Measurements from ENCODE around the gene GALNT12. TPM values are rescaled to one million over a fixed set of nuclear protein-coding genes. Genes with fewer than 3 reads are reported as not detected.

Gene GALNT12
- total and polyA plus RNA-seq, 2 experiments from 2014 or later, result 14.6 to 23.6 TPM

- H3K4me3 Mint-ChIP-seq, result no peak overlapping the region
- Histone ChIP-seq H3K27ac (ENCODE audit: low read depth) (peak overlapping the region; percentile 67), H3K4me2 (0 out of 2 replicates have a peak overlapping the region, but pooled peaks have one; percentile 11)
Observed at GRCh38 chr9:98790842-98791607, 16.4 kb upstream of the GALNT12 start.

More at GRCh38 chr9:98790842-98791607, 16.4 kb upstream of the GALNT12 start:
- peaks cover 11% of the 10 kb centered on the region for H3K27me3 Mint-ChIP-seq (ENCODE audit: insufficient read depth, low read depth, poor library complexity)
- no peaks in the 10 kb centered on the region for H3K9me3 Mint-ChIP-seq
- Histone ChIP-seq H3K27me3 (ENCODE audit: insufficient read depth) (no peaks in the 10 kb centered on the region), H3K4me3 (no peak overlapping the region), H3K4me1 (ENCODE audit: insufficient read depth) (peaks cover 28% of the 10 kb centered on the region; the same call in 1 of the 2 replicates), H3K9me2 (ENCODE audit: insufficient read depth) (no peaks in the 10 kb centered on the region), H2AFZ (no peak overlapping the region), H4K20me1 (replicated peaks; ENCODE audit: insufficient read depth) (peaks cover 31% of the 10 kb centered on the region), H3F3A (replicated peaks; ENCODE audit: low read depth) (peaks cover 5% of the 10 kb centered on the region; the same call in 1 of the 2 replicates), H3K36me3 (ENCODE audit: insufficient read depth) (peaks cover 14% of the 10 kb centered on the region; the same call in 1 of the 2 replicates), H3K79me2 (replicated peaks; ENCODE audit: insufficient read depth) (peaks cover 41% of the 10 kb centered on the region)
- ATAC-seq, result peak; percentile 85
- TF ChIP-seq NANOG (IDR thresholded peaks at IDR 0.05; ENCODE audit: borderline replicate concordance) (no peak), EZH2phosphoT487 (IDR thresholded peaks at IDR 0.05; ENCODE audit: unreplicated experiment) (no peak), ETS1 (IDR thresholded peaks at IDR 0.05) (no peak), CREB1 (CRISPR knock-in tag; IDR thresholded peaks at IDR 0.05; ENCODE audit: low read depth) (peak; percentile 50; the same call in 1 of the 2 replicates), ZNF331 (CRISPR knock-in tag; IDR thresholded peaks at IDR 0.05; ENCODE audit: low read depth) (no peak), REST (IDR thresholded peaks at IDR 0.05; ENCODE audit: unreplicated experiment) (no peak), CTCF (conservative IDR thresholded peaks at IDR 0.05; ENCODE audit: low read depth in 2 of 2) (peak; percentile 93 to 99), STAT1 (IDR thresholded peaks at IDR 0.05; ENCODE audit: unreplicated experiment) (no peak), ZNF462 (CRISPR knock-in tag; IDR thresholded peaks at IDR 0.05) (peak; percentile 96)
- peaks cover 31% of the 10 kb centered on the region for H3K36me3 Mint-ChIP-seq (ENCODE audit: low read depth)
- H3K27ac Mint-ChIP-seq, result peak overlapping the region; percentile 77
- DNase-seq (ENCODE audit: low spot score), result peak; percentile 91
- peaks cover 40% of the 10 kb centered on the region for H3K4me1 Mint-ChIP-seq
